GM19025 (cell line): ENCODE data around the gene PXMP2.

Source experiments
- ATAC-seq: cut with Tn5 transposase; IDR thresholded peaks from one replicate; pipeline ENCODE4 v1.9.1; 2021; ENCODE audit warnings: mild to moderate bottlenecking, low read depth, moderate library complexity; ENCODE audit not compliant: unreplicated experiment

Gene PXMP2

DNA sequence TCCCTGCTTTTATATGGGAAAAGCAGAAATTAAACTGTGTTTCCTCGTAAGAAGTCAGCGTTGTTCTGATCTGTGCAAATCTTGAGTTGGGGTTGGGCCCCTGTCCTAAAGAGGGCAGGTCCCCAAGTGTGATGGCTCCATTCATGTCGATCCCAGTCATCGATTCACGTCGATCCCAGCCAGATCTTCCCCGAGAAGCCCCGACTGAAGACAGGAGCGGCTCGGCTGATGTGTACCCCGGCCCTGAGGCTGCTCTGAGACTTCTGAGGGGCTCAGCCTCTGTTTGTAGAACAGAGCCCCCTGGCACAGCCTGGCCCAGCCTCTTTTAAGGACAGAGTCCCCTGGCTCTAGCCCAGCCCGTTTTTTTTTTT lies 32.6 kb downstream of the PXMP2 start:
- no peak for ATAC-seq

GRCh38 chr12:132720606-132721345 lies 33.4 kb downstream of the PXMP2 start:
- no peak for ATAC-seq

DNA sequence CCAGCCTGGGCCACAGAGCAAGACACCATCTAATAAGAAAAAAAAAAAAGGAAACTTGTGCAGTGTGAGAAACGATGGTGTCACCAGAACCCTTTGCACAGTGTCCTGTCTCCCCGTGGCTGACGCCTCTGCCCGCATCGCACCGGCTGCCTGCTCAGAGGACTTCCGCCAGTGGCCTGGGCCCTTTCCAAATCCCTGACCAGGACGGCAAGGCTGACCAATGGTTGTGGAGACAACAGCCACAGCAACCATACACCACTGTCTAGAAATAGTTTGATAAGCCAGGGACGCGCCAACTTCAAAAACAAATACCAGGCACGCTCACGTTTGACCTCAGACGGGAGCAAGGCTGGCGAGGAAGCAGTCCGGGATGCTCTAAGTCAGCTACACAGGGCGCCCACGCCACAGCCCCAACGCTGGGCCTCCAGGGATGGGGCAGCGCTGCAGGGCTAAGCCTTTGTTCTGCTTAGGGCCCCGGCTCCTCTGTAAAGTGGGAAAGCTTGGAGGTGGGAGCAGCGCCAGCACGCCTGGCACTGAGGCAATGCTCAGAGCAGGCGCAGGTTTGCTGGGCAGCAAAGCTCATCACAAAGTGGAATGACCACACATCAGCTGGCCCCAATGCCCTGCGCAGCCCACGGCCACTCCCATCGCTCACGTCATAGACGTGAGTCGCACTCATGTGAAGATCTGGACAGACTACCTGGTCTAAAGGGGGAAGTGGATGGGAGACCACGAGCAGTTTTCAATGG lies 35.8 kb downstream of the PXMP2 start:
- ATAC-seq: no peak

DNA sequence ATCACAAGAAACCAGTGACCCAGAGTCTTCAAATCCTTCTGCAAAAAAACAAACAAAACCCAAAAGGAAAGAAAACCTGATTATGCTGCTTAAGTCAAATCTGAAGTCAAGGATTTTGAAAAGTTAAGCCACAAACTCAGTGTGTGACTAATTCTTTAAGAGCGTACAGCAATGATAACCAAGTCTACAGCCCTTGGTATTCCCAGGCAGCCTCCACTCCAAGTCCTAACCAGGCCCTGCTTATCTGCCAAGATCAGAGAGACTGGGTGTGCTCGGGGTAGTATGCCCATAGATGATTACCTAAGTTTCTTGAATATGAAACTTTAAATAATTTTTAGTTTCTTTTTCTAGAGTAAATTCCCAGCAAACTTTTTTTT lies 36.4 kb downstream of the PXMP2 start:
- ATAC-seq: no peak

- ATAC-seq: no peak
These were observed 37.3 kb downstream of the PXMP2 start for GRCh38 chr12:132724506-132725241.

DNA sequence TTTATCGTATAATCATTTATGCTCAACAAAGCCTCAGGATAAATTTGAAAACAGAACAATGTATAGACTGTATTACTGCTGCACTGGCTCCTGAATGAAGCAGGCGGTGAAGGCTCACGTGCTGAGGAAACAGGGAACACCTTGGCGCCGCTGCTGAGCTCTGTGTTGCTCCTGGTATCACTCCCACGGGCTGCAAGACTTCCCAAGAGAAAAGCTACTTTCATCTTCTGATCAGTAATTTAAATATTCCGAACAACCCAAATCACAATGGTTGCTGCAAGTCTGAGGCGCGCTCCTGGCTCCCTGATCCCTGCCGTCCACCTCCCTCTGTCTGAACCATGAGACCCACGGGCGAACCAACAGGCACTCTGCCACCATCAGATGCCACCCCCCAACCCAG lies 39.0 kb downstream of the PXMP2 start:
- no peak for ATAC-seq

DNA sequence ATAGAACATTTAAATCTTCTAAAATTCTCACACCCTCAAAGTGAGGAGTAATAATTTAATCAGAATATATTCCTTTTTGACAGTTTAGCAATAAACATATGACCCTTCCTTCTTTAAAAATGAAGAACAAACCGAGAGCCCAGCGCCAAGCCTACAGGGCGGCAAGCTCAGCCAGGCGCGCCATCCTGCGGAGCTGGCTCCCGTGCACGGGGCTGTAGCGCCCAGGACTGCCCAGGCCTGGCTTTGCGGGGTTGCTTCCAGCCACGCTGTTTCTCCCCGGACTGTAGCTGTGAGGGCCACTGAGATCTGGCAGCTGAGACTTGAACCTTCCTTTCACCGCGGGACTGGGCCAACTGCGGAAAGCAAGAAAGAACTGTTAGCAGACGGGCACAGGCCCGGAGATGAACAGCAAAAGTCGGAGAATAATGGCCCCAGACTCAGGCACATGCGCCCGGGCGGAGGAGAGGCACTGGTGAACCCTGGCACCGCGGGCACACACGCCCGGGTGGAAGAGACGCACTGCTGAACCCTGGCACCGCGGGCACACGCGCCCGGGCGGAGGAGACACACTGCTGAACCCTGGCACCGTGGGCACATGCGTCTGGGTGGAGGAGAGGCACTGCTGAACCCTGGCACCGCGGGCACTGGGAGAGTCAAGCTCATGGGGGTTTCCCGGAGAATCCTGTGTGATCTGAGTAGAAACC lies 39.9 kb downstream of the PXMP2 start:
- no peak for ATAC-seq

DNA sequence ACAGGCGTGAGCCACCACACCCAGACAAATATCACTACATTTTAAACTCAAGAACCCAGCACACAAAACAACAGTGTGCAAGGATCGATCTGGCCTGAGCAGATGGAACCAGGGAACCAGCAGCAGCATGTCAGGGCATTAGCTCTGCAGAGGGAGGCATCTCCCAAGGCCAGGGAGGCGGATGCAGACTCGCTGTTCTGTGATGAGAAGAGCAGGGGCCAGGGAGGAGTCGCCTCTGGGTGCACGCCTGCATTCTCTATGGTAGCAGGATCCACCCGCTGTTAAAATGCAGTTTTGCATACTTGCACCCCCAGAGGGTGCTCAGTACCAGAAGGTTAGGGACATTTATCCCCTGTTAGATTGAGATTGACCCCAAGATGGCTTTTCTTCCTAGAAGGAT lies 41.1 kb downstream of the PXMP2 start:
- no peak for ATAC-seq

- ATAC-seq: no peak
These were observed 42.3 kb downstream of the PXMP2 start for GRCh38 chr12:132729541-132730320.

DNA sequence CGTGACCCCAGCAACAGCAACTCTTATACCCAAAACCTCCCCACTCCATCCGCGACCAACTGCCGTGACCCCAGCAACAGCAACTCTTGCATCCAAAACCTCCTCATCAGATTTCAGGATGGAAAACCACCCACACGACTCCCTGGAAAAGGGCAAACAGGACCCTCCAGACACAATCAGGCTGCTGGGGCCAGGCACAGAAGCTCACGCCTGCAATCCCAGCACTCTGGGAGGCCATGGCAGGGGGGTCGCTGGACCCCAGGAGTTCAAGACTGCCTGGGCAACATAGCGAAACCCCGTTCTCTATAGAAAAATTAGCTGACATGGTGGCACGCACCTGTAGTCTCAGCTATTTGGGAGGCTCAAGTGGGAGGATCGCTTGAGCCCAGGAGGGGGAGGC lies 43.0 kb downstream of the PXMP2 start:
- no peak for ATAC-seq

- ATAC-seq: no peak
These were observed 44.2 kb downstream of the PXMP2 start for GRCh38 chr12:132731574-132731973.

GRCh38 chr12:132734206-132734605 lies 46.8 kb downstream of the PXMP2 start:
- ATAC-seq: no peak

DNA sequence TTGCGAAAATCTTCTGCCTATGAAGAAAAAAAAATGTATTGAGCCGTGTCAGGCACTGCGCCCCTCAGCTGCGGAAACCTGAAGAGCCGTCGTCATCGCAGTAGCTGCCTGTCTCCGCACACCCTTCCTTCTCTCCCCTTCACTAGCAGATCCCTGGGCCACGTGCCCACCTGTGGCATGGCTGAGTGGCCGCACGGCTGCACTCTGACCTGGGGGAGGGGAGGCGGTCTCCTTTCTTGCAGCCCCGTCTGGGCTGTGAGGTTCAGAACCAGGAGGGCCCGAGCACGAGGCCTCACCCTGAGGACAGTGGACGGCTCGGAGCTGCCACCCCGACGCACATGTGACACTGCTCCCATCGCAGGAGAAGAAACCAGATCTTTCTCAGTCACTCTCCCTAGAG lies 48.1 kb downstream of the PXMP2 start:
- ATAC-seq: no peak

DNA sequence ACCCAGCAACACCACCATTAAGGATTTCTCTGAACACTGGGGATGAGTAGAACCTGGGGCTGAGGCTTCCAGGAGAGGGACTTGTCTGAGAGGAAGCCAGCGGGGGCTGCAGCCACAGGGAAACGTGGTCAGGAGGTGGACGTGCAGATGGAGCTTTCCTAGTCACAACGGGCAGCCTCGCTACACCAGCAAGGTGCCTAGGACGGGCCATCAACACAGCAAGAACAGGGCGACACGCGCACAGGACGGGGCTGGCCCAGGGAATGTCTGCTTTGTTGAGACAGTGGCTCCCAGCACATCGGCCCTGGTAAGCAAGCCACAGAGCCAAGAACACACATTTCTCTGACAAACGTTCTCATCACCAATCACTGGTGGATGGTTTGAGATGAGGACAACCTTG lies 49.0 kb downstream of the PXMP2 start:
- ATAC-seq: no peak

DNA sequence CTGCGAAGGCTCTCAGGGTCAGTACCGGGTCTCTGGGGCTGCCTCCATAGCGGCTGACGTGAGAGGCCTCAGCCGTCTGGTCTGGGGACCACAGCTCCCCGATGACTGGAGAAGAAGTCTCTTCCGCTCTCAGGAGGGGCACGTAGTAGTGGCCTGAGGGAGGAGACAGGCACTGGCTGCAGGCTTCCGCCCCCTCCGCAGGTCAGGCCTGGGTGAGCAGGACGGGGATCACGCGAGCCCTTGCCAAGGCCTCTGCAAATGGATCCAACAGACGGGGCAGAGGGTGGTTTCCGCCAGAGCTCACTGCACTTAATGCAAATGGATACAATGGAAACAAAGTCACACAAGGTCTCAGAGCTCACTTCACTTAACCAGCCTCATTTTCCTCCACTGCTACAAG lies 49.5 kb downstream of the PXMP2 start:
- no peak for ATAC-seq

DNA sequence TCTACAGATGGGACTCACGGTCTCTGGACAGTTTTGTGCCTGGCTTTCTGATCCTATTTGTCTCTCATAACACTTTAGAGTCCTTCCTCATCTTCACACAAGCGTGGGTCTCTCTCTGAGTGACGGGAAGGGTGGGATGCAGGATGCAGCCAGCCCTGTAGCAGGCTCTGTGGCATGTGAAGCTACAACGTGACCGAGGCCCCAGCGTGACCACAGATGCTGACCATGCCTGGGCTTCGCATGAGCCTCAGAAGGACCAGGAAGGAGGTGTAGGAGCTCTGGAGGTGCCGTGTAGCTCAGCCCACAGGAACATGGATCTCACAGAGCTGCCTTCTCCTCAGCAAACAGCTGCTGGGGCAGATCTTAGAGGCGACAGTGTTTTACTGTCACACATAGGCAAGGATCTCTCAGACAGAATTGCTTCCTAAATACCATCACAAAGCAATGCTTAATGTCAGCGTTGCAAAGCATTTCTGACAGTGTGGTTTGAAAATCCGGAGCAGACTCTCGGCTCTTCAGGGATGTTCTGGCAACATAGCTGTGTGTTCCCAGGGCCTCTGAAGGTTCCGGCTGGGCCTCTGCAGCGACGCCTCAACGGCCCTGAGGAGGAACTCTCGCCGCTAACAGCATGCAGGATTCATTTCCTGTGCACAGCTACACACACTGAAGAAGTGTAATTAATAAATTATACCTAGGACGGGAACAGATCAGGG lies 52.4 kb downstream of the PXMP2 start:
- ATAC-seq: no peak

DNA sequence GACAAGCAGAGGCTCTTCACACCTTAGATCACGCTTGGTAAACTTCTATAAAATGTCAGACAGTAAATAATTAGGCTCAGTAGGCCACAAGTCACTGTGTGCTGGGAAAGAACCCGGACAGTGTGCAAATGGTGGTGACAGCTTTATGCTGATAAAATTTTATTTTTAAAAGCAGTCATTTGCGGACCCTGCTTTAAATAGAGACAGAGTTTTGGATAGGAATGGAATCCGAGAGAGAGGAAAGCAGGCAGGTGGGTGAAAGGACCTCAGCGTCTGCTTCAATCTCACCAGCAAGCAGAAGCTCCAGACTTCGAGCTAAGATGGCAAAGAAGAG lies 52.9 kb downstream of the PXMP2 start:
- no peak for ATAC-seq

GRCh38 chr12:132740652-132741051 lies 53.3 kb downstream of the PXMP2 start:
- no peak for ATAC-seq

GRCh38 chr12:132741620-132742019 lies 54.2 kb downstream of the PXMP2 start:
- no peak for ATAC-seq

- ATAC-seq: no peak
These were observed 56.4 kb downstream of the PXMP2 start for GRCh38 chr12:132743831-132744230.
